Measurements from ENCODE around the gene RNU5D-1.

The RNU5D-1 gene

DNA sequence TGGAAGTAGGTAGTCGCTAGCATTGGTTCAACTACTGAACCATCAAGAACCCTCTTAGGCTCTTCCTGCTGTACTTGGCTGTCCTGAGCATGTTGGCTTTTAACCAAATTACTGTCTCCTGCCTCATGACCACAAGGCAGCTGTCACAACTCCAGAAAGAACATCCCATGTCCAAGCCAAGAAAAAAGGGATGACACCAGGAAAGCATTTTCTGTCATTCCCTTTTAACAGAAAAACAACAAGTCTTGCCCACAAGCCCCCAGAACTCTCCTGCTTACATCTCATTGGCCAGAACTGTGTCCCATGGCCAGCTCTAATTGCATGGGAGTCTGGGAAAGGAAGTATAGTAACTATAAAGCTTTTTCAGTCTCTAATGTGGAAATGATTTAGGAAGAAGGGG, 2.4 kb upstream of the RNU5D-1 start:
- DNase-seq (ENCODE audit: low read depth, low spot score), result no peak

DNA sequence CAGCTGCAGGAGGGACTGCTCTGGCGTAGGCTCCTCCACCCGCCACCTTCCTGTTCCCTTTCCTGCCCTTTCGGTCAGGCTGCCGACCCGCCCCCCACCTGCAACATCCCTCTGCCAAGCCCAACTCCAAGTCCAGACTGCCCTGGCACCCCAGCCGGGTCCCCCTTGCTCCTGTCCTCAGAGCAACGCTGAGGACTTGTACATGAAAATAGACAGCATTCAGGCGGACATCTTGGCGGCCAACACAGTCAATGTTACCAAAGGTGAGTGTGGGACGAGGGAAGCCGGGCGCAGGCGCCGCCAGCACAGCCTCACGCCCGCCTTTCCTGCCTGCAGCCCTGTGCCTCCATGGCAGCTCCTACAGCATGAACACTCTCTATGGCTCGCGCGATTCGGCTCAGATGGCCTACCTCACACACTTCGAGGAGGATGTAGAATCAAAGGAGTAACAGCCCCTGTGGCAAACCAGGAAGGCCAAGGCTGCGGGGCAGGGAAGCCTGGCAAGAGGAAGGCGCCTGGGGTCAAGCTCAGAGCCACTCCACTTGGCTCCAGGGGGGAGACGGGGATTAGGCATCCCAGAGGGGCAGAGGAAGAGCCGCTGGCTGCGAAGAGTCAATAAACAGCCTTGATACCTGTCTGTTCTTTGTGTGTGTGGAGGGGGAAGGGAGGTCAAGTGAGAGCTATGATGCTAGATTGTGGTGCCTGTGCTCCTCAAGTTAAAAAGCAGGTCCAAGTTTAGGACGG, 5.8 kb downstream of the RNU5D-1 start:
- DNase-seq (ENCODE audit: low read depth, low spot score), result no peak

DNA sequence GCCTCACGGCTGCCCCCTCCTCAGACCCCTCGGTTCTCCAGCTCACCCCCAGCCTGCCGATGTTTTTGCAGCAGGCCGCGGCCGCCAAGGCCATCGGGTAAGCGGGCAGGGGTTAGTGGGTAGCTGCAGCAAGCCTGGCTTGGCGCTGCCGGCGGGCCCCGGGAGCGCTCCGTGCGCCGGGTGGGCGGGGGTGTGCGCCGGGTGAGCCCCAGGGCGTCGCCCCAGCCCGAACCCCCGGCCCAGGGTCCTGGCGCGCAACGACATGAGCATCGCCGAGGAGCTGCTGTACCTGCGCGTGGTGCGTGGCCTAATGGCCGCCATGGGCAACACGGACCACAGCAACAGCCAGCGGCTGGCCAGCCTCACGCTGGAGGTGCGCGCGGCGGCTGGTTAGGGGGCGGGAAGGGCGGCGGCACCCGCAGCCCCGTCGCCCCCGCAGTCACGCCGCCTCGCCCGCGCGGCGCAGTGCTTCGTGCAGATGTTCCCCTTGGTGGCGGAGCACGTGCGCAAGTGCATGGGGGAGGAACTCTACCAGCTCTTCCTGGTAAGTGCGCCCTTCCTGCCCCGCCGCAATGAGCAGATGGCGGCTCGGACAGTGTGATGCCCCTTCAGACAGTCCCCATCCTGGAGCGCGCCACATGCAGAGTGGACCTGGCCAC, 6.5 kb downstream of the RNU5D-1 start:
- DNase-seq (ENCODE audit: low read depth, low spot score), result no peak

DNA sequence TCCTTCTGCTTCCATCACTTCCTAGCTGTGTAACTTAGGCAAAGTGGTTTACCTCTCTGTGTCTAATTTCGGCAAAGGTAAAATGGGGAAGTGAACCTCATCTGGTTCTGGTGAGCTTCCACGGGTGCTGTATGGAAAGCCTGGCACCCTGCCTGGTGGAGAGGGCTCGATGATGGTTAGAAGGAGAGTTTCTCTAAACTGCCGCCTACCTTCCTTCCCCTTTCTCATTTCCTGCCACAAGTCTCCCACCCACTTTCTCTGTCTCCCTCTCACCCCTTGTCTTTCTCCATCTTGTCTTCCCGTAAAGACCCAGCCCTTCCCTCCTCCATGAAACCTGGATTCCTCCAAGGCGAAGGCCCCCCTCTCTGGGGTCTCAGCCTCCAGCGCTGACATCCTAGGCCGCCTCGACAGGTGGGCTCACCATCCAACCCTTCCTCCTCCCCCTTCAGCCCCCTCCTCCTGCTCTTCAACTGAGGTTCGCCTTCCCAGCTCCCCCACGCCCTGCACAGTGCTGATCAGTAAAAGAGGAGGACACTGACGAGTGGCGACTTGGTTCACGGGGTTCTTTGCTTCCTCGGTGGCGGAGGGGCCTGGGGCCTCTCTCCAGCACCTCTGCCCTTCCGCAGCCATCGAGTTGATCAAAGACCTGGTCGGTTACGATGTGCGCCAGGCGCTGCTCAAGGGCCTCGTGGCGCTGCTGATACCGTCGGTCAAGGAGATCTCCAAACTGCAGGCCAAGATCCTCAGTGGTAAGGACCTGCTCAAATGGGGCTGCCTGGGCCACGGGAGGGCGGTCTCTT, 7.3 kb downstream of the RNU5D-1 start:
- no peak for DNase-seq (ENCODE audit: low read depth, low spot score)

DNA sequence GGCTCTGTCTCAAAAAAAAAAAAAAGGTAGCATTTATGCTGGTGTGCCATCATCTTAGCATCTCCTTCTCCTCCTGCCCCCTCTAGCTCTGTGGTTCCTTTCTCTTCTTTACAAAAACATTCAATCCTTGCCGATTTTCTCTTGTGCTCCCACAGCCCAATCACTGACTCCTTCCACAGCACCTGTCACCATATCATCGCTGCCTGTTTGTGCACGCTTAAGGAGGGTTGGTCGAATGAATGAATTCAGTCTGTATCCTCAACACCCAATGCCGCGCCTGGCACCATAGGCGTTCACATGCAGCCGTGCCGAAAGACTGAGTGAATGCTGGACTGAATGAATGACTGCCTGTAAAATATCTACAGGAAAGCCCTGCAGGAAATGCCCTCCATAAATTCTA, 7.9 kb downstream of the RNU5D-1 start:
- DNase-seq (ENCODE audit: low read depth, low spot score), result no peak

DNA sequence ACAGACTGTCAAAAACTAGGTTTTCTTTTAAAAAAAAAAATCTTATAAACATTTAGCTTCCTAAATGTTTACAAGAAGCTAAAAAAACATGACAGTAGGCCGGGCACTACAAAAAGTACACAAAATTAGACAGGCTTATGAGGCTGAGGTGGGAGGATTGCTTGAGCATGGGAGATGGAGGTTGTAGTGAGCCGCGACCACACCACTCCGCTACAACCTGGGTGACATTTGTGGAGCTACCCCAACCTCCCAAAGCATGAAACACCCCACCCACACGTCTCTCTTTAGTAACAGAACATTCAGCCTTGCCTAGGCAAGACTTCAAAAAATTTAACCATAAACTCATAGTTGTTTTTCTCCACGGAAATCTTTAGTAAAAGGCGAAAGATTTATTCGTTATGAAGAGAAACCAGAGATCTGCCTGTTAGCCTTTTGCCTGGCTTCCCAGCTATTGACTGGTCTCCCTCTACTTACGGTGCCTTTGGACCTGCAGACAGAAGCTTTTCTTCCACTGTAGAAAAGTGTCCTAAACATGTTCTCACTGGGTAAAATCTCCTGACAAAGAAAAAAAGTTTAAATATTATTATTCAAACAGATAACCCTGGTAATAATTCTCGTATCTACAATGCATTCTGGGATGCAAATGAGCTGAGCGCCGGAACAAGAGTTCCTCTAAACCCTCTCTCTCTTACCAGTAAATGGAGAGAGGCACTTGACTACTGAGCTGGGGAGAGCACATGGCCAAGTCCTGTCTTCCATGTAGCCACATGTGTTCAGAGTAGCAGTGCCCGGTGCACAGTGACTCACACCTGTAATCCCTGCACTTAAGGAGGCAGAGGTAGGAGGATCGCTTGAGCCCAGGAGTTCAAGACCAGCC, 9.2 kb downstream of the RNU5D-1 start:
- DNase-seq (ENCODE audit: low read depth, low spot score), result no peak

DNA sequence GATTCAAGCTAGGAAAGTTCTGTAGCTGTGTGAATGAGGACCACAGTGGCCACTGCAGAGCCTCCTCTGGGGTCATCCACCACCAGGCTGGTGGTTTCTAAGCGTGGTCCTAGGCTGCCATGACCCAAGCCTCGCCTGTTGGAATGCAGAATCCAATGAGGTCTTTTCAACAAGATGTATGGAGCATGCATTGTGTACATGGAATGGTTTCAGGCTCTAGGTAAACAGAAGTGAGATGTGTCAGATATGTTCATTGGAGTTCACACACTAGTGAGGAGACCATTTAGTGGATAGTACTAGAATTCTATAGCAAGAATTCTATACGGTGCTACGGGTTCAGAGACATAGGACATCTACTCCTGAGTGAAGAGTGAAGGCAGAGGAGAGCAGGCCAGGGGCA, 10.7 kb downstream of the RNU5D-1 start:
- DNase-seq (ENCODE audit: low read depth, low spot score), result no peak

DNA sequence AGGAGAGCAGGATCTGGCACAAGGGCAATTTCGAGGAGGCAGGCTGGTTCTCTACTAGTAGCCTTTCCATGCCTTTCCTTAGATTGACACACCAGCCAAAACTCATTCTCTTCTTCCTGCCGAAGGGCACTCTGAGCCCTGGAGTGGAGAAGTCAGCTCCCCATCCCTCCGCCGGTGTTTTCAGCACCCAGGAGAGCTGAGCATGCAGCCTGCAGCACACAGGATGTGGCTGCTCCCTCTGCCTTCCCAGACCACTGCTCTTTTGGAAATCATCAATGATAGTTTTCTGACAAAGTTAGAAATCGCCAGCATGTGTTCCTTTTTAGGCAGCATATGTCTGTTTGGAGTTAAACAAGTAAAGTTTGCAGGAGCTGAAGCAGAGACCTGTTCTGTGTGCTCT, 11.7 kb downstream of the RNU5D-1 start:
- DNase-seq (ENCODE audit: low read depth, low spot score), result no peak

DNA sequence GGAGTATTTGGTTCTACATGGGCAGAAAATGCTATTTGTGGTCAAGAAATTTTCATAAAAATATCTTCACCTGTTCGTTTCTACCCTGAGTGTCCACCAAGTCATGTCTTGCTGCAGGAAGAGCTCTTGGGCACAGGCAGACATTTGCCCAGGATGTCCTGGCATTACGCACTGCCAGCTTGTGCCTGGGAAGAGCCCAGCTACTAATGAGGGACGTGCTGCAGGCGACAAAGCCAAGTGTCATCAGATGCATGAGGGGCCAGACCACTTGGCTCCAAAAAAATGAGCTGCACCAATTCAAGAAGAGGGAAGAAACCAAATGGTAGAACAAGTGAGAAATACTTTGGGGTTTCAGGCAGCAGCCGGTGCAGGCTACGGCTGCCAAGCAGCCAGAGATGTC, 12.9 kb downstream of the RNU5D-1 start:
- DNase-seq (ENCODE audit: low read depth, low spot score), result no peak

DNA sequence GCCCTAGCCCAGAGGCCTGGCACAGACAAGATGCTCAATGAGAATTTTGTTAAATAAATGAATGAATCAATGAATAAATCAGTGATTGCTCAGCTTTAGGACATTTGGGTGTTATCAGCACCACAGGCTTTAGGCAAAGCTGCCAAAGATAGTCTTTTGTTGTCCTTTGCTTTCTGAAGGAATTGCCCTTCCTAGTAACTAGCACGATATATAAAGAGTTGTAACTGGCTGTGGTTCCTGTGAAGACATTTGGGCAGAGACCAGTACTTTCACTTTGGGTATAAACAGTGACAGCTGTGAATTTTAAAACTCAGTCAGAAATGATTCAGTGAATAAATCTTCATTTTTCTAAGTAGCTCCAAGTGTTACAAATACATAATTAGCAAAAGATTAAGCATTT, 13.3 kb downstream of the RNU5D-1 start:
- no peak for DNase-seq (ENCODE audit: low read depth, low spot score)

DNA sequence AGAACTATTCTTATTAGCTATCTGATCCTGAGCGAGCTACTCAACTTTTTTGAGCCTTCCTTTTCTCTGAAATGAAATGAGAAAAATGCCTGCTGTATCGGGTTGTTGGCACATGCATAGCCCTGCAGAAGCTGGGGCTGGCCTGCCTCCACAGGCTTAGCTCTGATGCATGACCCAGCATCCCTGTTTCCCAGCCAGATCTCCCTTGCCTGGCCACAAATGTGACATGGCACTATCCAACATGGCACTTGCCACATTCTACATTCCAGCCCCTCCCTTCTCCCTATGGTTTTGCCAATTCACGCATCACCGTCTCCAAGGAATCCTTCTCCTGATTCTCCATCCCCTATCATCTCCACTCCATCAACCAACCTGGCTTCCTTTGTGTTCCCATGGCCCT, 13.8 kb downstream of the RNU5D-1 start:
- DNase-seq (ENCODE audit: low read depth, low spot score), result no peak

DNA sequence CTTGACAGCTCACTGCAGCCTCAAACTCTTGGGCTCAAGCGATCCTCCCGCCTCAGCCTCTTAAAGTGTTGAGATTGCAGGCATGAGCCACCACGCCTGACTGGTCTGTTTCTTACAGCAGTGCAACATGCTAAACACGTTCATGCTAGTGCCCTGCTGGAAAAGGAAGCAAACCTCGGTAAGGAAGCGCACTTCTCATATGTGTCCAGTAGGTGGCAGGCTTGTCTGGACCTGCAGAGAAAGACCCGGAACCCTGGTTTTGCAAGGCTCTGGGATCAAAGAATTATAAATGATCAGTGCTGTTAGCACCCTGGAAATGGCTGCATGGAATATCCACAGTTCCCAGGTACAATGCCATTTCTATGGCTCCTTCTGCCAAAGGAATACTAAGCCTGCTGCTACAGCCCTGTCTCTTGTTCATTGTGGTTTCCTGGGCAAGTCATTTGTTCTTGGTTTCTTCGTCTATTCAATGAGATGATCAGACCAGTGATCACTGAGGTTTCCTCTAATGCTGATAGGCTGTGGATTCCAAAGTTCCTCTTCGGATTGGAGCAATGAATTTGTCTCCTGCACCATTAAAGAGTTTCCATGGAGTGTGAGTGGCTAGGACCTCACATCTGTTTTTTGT, 15.9 kb downstream of the RNU5D-1 start:
- DNase-seq (ENCODE audit: low read depth, low spot score), result no peak

DNA sequence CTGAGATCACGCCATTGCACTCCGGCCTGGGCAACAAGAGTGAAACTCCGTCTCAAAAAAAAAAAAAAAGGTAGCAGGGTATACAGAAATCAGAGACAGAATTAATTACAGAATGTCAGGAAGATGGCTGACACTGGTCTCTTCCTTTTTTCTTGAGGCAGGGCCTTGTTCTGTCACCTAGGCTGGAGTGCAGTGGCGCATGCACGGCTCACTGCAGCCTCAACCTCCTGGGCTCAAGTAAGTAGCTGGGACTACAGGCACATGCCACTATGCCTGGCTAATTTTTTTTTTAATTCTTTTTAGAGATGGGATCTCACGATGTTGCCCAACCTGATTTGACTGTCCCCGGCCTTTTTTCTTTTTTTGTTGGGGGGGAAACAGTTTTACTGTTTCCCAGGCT, 16.4 kb downstream of the RNU5D-1 start:
- DNase-seq (ENCODE audit: low read depth, low spot score), result no peak

DNA sequence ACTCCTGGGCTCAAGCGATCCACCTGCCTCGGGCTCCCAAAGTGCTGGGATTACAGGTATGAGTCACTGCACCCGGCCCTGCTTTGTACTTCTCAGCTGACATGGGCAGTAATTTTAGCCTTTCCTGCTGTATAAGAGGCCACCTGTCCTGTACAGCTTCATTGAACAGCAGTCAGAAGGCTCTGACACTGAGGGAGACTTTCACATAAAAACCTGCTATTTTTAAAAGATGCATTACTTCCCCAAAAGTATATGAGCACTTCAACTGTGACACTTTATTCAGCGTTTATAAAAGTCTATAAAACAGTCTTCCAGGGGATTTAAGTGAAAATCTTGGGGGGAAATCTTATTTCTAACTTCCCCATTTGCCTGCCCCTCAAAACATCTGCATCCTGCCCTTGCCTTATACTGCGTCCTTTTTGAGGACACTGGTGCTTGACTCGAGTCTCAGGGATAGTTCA, 17.6 kb downstream of the RNU5D-1 start:
- no peak for DNase-seq (ENCODE audit: low read depth, low spot score)

DNA sequence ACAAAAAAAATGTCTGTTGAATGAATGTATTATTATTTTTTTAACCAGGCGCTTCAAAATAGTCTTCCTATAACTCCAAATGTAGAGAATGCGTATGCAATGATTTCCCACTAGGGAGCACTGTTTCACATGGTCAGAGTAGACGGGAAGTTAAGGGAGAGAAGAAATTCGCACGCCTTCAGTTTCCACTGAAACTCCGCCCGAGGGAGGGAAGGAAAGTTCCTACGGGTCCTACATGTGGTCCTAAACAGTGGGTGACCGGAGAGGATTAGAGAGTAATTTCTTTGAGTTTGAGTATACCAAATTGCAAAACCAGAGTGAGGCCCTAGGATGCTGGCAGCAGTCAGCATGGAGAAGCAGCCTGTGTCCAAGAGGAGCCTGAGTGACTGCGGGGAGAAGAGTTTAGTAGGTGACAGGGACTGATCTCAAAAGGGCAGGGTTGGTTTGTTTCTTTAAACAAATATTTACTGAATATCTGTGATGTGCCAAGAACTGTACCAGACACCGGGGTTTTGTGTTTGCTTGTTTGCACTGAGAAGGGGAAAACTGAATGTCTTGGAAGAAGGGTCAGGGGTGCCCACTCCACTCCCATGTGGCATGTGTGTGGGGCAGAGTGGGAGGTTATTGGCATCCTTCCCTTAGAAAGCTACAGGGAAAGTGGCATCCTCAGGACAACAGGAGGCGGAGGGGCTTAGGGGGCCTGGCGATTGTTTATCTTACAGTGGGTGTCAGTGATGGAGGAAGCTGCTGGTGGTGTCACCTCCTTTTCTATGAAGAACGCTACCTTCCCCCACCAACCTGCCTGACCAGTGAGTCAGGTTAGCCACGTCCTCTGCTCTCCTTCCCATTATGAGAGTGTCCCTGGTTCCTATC, 22.8 kb downstream of the RNU5D-1 start:
- no peak for DNase-seq (ENCODE audit: low read depth, low spot score)

DNA sequence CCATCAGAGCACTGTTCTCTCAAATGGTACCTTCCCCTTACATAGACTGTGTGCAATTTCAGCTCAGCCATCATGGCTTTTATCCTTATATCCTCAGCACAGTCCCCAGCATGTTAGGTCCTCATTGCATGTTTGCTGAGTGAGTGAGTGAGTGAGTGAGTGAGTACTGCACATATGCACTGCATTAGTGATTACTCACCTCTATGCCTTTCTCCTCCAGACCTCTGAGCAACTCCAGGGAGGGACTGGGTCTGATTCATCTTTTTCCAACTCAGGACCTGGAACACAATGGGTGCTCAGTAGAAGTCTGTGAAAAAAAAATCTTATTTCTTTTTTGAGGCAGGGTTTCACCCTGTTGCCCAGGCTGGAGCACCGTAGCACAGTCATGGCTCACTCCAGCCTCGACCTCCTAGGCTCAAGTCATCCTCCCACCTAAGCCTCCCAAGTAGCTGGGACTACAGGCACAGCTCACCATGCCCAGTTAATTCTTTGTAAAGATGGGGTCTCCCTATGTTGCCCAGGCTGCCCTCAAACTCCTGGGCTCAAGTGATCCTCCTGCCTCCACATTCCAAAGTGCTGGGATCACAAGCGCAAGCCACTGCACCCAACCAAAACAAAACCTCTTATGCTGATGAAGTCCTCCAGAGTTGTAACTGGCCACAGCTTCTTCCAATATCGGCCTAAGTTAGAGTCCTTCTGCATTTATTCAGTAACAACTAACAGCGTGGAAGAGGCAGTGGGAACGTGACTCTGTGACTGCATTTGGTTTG, 23.7 kb downstream of the RNU5D-1 start:
- no peak for DNase-seq (ENCODE audit: low read depth, low spot score)

DNA sequence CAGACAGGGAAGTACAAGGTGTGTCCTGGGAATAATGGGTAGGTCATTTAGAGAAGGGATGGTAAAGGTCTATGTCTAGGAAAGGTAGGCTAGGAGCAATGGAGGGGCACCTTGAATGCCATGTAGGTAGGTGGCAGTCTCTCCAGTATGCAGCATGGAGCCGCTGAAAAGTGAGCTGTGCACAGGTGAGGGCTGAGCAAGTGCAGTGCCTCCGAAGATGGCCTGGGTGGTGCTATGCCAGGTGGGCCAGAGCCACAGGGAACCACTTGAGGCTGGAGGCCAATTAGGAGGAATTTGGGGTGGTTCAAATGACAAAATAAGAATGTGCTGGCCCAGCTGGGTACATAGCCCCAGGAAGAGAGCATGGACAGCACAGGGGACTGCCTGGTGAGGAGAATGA, 25.0 kb downstream of the RNU5D-1 start:
- no peak for DNase-seq (ENCODE audit: low read depth, low spot score)

DNA sequence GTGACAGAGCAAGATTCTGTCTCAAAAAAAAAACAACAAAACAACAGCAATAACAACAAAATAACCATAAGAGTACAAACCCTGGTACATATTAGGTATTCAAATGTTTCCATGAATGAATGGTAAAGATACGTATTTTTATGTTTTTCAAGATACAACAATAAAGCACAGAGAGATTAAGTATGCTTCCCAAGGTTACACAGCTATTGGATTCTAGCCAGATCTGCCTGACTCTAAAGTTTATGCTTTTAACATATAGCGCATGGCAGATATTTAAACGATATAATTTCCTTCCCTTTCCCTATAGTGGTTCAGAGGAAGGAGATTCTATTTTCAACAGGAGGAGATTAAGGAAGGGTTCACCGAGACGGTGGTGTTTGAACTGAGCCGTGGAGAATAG, 25.5 kb downstream of the RNU5D-1 start:
- DNase-seq (ENCODE audit: low read depth, low spot score), result no peak

DNA sequence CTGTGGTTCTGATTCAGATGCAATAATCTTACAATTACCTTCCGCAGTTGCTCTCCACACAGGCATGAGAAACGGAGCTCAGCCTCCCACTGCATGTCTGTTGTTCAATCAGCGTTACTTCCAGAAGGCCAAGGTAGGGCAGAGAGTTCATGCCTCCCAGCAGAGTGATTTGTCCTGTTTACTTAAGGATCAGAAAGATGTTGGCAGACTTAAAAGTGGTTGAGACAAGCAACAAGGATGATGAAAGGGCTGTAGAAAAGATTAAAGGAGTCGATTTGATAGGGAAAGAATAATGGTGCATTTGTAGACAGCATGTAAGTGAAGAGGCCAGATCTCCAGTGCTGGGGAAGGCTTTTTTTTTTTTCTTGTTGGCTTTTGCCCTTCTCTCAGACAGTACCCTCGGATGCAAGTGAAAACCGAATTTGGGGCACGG, 29.8 kb downstream of the RNU5D-1 start:
- no peak for DNase-seq (ENCODE audit: low read depth, low spot score)

All from smooth muscle cell of the brain vasculature (primary cell).